Ishikawa (cell line): ENCODE results near the gene TMEM26.

Source experiments
- CEBPB ChIP-seq: IDR thresholded peaks from 2 replicates; pipeline ENCODE4 v1.6.1; 2012
- CREB1 ChIP-seq: IDR thresholded peaks from 2 replicates; pipeline ENCODE4 v1.6.1; 2012; ENCODE audit warnings: low read depth
- EGR1 ChIP-seq: IDR thresholded peaks from 2 replicates; pipeline ENCODE4 v1.6.1; 2012
- EP300 ChIP-seq: IDR thresholded peaks from 2 replicates; pipeline ENCODE4 v1.6.1; 2012; ENCODE audit warnings: borderline replicate concordance
- FOXM1 ChIP-seq: IDR thresholded peaks from 2 replicates; pipeline ENCODE4 v1.6.1; 2012; ENCODE audit warnings: low read depth, borderline replicate concordance
- MAX ChIP-seq: IDR thresholded peaks from 2 replicates; pipeline ENCODE4 v1.6.1; 2012
- NFIC ChIP-seq: IDR thresholded peaks from 2 replicates; pipeline ENCODE4 v1.6.1; 2012
- RAD21 ChIP-seq: IDR thresholded peaks from 2 replicates; pipeline ENCODE4 v1.6.1; 2012; ENCODE audit warnings: low read depth
- TAF1 ChIP-seq: IDR thresholded peaks from 2 replicates; pipeline ENCODE4 v1.6.1; 2012; ENCODE audit warnings: low read depth, mild to moderate bottlenecking
- TCF12 ChIP-seq: IDR thresholded peaks from 2 replicates; pipeline ENCODE4 v1.6.1; 2012; ENCODE audit warnings: low read depth
- TEAD4 ChIP-seq: IDR thresholded peaks from 2 replicates; pipeline ENCODE4 v1.6.1; 2012
- YY1 ChIP-seq: IDR thresholded peaks from 2 replicates; pipeline ENCODE4 v1.6.1; 2012; ENCODE audit warnings: low read depth
- ZBTB7A ChIP-seq: IDR thresholded peaks from 2 replicates; pipeline ENCODE4 v1.6.1; 2012; ENCODE audit warnings: low read depth
- TF ChIP-seq, protein P1 (sequence below): IDR thresholded peaks from 2 replicates; pipeline ENCODE4 v1.6.1; 2012; ENCODE audit warnings: low read depth, mild to moderate bottlenecking
- TF ChIP-seq, protein P2 (sequence below): IDR thresholded peaks from 2 replicates; pipeline ENCODE4 v1.6.1; 2012

TMEM26 gene

DNA sequence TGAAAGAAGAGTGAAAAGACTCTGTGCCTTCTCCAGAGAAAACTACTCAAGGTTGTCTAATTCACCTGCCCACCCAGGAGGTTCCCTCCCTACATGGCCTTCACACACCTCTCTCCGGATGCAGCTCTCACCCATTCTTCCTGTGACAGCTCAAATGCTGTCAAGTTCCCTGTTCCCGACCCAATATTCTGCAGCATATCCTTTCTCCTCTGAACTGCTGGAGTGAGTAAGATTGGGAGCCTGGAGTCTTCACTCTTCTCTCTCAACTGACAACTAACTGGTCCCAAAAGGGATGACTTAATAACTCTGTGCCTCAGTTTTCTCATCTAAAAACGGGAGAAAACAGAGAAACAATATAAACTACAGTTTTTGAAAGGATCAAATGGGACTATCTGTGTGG is 5.1 kb downstream of the TMEM26 start:
- TF ChIP-seq, protein P1, sequence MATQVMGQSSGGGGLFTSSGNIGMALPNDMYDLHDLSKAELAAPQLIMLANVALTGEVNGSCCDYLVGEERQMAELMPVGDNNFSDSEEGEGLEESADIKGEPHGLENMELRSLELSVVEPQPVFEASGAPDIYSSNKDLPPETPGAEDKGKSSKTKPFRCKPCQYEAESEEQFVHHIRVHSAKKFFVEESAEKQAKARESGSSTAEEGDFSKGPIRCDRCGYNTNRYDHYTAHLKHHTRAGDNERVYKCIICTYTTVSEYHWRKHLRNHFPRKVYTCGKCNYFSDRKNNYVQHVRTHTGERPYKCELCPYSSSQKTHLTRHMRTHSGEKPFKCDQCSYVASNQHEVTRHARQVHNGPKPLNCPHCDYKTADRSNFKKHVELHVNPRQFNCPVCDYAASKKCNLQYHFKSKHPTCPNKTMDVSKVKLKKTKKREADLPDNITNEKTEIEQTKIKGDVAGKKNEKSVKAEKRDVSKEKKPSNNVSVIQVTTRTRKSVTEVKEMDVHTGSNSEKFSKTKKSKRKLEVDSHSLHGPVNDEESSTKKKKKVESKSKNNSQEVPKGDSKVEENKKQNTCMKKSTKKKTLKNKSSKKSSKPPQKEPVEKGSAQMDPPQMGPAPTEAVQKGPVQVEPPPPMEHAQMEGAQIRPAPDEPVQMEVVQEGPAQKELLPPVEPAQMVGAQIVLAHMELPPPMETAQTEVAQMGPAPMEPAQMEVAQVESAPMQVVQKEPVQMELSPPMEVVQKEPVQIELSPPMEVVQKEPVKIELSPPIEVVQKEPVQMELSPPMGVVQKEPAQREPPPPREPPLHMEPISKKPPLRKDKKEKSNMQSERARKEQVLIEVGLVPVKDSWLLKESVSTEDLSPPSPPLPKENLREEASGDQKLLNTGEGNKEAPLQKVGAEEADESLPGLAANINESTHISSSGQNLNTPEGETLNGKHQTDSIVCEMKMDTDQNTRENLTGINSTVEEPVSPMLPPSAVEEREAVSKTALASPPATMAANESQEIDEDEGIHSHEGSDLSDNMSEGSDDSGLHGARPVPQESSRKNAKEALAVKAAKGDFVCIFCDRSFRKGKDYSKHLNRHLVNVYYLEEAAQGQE: no peak
- TF ChIP-seq FOXM1 (no peak), RAD21 (no peak), TEAD4 (no peak), ZBTB7A (no peak), NFIC (no peak), TAF1 (no peak), EGR1 (no peak), CREB1 (no peak)
- TF ChIP-seq, protein P2, sequence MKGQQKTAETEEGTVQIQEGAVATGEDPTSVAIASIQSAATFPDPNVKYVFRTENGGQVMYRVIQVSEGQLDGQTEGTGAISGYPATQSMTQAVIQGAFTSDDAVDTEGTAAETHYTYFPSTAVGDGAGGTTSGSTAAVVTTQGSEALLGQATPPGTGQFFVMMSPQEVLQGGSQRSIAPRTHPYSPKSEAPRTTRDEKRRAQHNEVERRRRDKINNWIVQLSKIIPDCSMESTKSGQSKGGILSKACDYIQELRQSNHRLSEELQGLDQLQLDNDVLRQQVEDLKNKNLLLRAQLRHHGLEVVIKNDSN: no peak

DNA sequence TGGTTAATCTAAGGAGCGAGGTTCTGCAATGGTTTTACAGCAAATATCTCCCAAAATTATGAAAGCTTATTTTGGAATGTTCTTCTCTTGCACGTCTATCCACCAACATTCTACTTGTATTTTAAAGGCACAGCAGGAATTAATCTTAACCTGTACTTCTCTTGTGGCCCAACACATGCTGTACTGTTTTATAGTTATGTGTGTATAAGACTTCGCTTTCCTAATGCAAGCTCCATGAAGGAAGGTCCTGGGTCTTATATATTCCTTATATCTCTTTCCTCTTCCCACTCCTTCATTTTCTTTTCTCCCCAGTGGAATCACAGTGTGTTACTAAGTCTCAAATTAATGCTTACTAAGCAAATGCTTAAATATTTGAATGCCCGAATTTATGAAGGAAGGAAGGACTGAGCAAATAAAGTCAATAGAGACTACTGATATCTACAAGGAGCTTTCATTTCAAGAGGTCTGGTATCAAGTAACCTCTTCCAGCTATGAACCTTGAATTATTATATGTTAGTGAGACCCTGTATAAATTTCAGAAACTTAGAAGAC is 14.0 kb downstream of the TMEM26 start:
- TF ChIP-seq CREB1: no peak
- TF ChIP-seq MAX: no peak
- no peak for TF ChIP-seq ZBTB7A
- no peak for TF ChIP-seq TEAD4
- TF ChIP-seq YY1: no peak
- no peak for TF ChIP-seq RAD21
- no peak for TF ChIP-seq NFIC
- TF ChIP-seq EGR1: no peak
- TF ChIP-seq, protein P2: no peak
- no peak for TF ChIP-seq EP300
- TF ChIP-seq, protein P1: no peak
- TF ChIP-seq FOXM1: no peak
- no peak for TF ChIP-seq CEBPB
- no peak for TF ChIP-seq TCF12

- no peak for TF ChIP-seq CEBPB
- TF ChIP-seq, protein P1: no peak
Observed at GRCh38 chr10:61438141-61438988, 14.8 kb downstream of the TMEM26 start.

DNA sequence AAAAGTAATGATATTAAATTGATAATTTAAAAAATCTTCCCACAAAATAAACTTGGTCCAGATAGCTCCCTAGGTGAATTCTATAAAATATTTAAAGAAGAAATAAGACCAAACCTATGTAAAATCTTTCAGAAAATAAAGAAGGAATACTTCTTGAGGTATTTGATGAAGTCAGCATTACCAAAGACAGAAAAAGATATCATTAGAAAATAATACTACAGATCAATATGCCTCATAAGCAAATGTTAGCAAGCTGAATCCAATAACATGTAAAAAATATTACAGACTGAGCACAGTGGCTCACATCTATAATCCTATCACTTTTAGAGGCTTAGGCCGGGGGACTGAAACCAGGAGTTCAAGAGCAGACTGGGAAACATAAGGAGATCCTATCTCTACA is 30.0 kb downstream of the TMEM26 start:
- no peak for TF ChIP-seq CREB1
- no peak for TF ChIP-seq TEAD4
- no peak for TF ChIP-seq ZBTB7A
- no peak for TF ChIP-seq EGR1
- TF ChIP-seq EP300: no peak
- no peak for TF ChIP-seq NFIC
- TF ChIP-seq, protein P2: no peak
- no peak for TF ChIP-seq TCF12
- no peak for TF ChIP-seq MAX
- no peak for TF ChIP-seq RAD21
- no peak for TF ChIP-seq YY1
- TF ChIP-seq TAF1: no peak
- TF ChIP-seq, protein P1: no peak
- no peak for TF ChIP-seq FOXM1
- TF ChIP-seq CEBPB: no peak
